ENCODE results near the gene NOC3L. TPM values are rescaled to one million over a fixed set of nuclear protein-coding genes. Genes with fewer than 3 reads are reported as not detected.

Gene NOC3L
- total and polyA plus RNA-seq, 5 donors: 3.3 to 12.8 (median 10.4) TPM

DNA sequence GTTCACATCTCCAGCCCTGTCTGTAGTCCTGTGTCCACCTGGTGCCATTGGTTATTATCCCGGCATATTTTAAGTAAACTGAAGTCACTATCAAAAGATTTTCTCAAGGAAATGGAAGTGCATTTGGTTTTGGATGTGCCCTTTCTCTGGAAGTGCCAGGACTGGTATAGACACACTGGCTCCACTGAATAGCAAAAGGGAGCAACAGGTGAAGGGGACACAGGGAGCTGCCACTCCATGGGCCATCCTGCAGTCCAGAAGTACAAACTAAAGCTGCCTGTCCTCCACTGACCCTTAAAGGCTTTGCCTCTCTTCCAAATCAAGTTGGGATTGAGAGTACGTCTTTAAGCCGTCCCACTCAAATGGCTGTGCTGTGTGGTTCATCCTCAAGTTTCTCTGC is 62.7 kb downstream of the NOC3L start:
- ATAC-seq (no peak), DNase-seq (no peak)
- H3K27ac ChIP-seq (ENCODE audit: low read length): no peak overlapping the region
- H3K4me1 ChIP-seq (ENCODE audit: control insufficient read depth, insufficient read depth, low read length): no peaks in the 10 kb centered on the region
- H3K4me3 ChIP-seq (ENCODE audit: low read length): no peak overlapping the region
- no peaks in the 10 kb centered on the region for H3K9me3 ChIP-seq (ENCODE audit: control insufficient read depth, low read length)
- no peaks in the 10 kb centered on the region for H3K27me3 ChIP-seq (ENCODE audit: control insufficient read depth, insufficient read depth)
- intact Hi-C loops (cut with DNase I): no loop called here
- 98% methylated on average over 3 of the region's 3 CpGs for WGBS

DNA sequence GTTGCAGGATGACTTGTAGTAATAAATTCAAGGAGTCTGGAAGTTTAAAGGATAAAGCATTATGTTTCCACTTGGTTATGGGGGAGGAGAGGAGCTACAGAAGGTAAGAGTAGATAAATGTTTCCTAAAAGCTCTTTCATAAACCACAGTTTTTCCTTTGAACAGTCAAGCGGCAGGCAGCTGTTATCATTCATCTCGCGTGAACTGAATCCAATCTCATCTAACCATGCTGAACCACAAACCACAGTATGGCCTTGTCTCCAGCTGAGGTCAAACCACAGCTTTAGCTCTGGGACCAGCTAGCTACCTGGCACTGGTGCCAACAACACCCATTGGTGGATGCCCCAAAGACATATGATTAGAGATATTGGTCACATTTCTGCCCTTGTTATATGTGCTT is 63.3 kb downstream of the NOC3L start:
- Histone ChIP-seq H3K4me1 (ENCODE audit: control insufficient read depth, insufficient read depth, low read length) (no peaks in the 10 kb centered on the region), H3K27ac (ENCODE audit: low read length) (no peak overlapping the region), H3K9me3 (ENCODE audit: control insufficient read depth, low read length) (no peaks in the 10 kb centered on the region), H3K4me3 (ENCODE audit: low read length) (no peak overlapping the region), H3K27me3 (ENCODE audit: control insufficient read depth, insufficient read depth) (no peaks in the 10 kb centered on the region)
- intact Hi-C loops (cut with DNase I): no loop called here
- ATAC-seq: no peak
- 76% methylated on average over 3 of the region's 3 CpGs for WGBS
- no peak for DNase-seq

DNA sequence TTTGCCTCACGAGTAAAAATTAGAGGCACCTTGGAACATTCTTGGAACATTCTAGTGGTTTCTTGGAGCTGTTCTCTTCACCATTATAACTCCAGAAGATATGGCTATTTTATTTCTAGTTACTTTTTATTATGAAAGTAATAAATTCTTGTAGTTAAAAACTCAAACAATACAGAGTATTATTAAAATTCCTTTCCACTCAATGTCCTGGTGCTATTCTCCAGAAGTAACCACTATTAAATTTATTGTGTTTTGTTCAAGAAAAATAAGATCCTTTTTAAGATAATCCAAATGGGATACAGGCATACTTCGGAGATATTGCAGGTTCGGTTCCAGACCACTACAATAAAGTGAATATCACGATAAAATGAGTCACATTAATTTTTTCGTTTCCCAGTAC is 68.6 kb downstream of the NOC3L start:
- no peak for DNase-seq
- Histone ChIP-seq H3K9me3 (ENCODE audit: control insufficient read depth, low read length) (no peaks in the 10 kb centered on the region), H3K4me3 (ENCODE audit: low read length) (no peak overlapping the region), H3K27ac (ENCODE audit: low read length) (no peak overlapping the region), H3K27me3 (ENCODE audit: control insufficient read depth, insufficient read depth) (no peaks in the 10 kb centered on the region), H3K4me1 (ENCODE audit: control insufficient read depth, insufficient read depth, low read length) (no peaks in the 10 kb centered on the region)
- 83% methylated on average over 5 of the region's 5 CpGs for WGBS
- no peak for ATAC-seq
- intact Hi-C loops (cut with DNase I): no loop called here

DNA sequence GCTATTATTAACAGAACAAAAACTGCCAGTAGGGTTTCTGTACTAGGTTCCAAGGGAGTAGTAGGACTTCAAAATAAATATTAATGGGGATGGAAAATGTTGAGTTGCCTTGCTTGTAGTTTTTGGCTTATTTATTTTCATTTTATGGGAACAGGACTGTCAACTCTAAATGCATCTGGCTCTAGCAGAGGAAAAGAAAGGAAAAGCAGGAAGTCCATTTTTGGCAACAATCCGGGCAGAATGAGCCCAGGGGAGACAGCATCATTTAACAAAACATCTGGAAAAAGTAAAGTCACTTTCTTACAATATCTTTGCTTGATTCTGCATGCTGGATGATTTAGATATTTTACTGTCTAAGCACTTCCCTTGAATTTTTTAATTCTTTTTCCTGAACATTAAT is 69.4 kb downstream of the NOC3L start:
- Histone ChIP-seq H3K27me3 (ENCODE audit: control insufficient read depth, insufficient read depth) (no peaks in the 10 kb centered on the region), H3K27ac (ENCODE audit: low read length) (no peak overlapping the region), H3K4me1 (ENCODE audit: control insufficient read depth, insufficient read depth, low read length) (no peaks in the 10 kb centered on the region), H3K9me3 (ENCODE audit: control insufficient read depth, low read length) (no peaks in the 10 kb centered on the region), H3K4me3 (ENCODE audit: low read length) (no peak overlapping the region)
- DNase-seq: peak in 1 of 3 donors; percentile 57
- WGBS: 14% methylated on average over 1 of the region's 1 CpG
- intact Hi-C loops (cut with DNase I): no loop called here
- peak in 1 of 2 donors; percentile 24 for ATAC-seq

DNA sequence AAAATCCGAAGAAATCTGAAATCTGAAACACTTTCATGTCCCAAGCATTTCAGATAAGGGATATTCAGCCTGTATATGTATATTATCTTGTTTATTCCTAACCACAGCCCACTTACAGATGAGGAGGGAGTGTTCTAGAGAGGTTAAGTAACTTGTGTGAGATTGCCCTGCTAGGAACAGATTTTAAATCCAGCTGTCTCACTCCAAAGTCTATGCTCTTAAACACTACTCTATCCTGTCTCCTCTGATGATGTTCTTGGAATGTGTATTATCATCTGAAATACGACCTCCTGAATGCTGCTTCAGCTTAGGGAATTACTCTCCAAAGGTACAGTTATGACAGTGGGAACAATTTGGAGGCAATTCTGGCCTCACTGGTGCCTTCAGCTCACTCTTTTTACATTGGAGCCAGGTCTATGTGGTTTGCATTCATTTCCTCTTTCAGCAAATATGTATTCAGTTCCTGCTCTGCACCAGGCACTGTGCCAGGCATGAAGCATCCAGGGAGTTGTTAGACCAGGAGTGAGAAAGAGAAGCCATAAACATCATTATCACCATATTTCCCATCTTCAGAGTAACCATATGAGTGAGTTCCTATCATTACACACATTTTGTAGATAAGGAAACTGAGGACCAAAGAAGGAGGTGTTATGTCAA is 70.2 kb downstream of the NOC3L start:
- WGBS: 40% methylated on average over 2 of the region's 2 CpGs
- intact Hi-C loops (cut with DNase I): no loop called here
- DNase-seq: peak; percentile 37 to 80 (median 72)
- H3K9me3 ChIP-seq (ENCODE audit: control insufficient read depth, low read length): no peaks in the 10 kb centered on the region
- H3K4me1 ChIP-seq (ENCODE audit: control insufficient read depth, insufficient read depth, low read length): no peaks in the 10 kb centered on the region
- ATAC-seq: no peak
- H3K4me3 ChIP-seq (ENCODE audit: low read length): no peak overlapping the region
- H3K27me3 ChIP-seq (ENCODE audit: control insufficient read depth, insufficient read depth): no peaks in the 10 kb centered on the region
- no peak overlapping the region for H3K27ac ChIP-seq (ENCODE audit: low read length)

DNA sequence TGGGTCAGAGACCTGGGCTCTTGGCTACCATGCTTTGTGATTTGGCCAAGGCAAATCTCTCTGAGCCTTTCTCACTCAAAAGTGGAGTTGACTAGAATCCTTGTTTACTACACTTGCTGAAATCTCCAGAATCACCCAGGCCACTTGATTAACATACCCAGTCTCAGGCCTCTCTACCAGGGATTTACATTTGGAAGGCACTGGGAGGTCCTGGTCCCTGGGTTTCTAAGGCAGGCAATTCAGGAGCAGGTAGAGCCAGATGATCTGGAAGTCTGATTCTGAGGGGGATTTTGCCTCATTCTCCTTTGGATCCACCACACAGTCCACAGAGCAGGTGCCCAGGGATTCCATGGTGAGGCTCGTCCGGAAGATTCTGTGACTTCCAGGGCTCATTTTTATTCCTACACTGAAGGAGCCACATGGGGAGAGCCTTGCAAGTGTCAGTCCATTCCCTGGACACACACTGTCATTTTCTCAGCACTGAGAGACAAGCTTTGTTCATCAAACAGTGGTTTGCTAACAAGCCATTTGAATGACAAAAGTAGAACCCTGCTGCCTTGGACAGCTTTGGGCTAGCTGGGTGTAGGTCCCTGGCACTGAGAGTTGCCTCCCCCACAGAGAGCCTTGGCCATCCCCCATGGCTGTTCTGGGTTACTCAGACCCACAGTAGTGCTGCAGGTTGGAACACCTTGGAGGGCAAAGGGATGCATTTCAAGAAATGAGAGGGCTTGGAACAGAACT is 74.2 kb downstream of the NOC3L start:
- no peak for ATAC-seq
- Histone ChIP-seq H3K4me3 (ENCODE audit: low read length) (no peak overlapping the region), H3K4me1 (ENCODE audit: control insufficient read depth, insufficient read depth, low read length) (peaks cover 2% of the 10 kb centered on the region), H3K27ac (ENCODE audit: low read length) (no peak overlapping the region), H3K27me3 (ENCODE audit: control insufficient read depth, insufficient read depth) (no peaks in the 10 kb centered on the region), H3K9me3 (ENCODE audit: control insufficient read depth, low read length) (no peaks in the 10 kb centered on the region)
- intact Hi-C loops (cut with DNase I): no loop called here
- no peak for DNase-seq
- 91% methylated on average over 2 of the region's 2 CpGs for WGBS

DNA sequence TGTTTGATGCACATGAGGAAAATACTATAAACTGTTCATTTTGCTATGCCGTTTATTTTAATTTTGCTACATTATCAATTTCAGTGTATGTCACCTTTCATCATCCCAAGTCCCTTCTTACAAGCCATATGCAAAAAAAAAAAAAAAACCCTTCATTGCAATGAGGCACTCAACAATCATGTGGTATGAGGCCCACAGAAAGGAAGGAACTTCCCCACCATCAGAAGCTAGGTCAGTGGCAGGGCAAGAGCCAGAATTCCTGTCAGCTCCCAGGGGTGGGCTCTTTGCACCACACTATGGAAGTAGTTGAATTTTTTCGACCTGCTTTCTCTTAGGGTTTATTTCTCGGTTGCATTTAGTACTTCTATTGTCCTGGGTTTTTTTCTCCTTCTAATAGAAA is 75.4 kb downstream of the NOC3L start:
- H3K27ac ChIP-seq (ENCODE audit: low read length): no peak overlapping the region
- H3K27me3 ChIP-seq (ENCODE audit: control insufficient read depth, insufficient read depth): no peaks in the 10 kb centered on the region
- 60% methylated on average over 3 of the region's 3 CpGs for WGBS
- intact Hi-C loops (cut with DNase I): no loop called here
- no peaks in the 10 kb centered on the region for H3K9me3 ChIP-seq (ENCODE audit: control insufficient read depth, low read length)
- H3K4me3 ChIP-seq (ENCODE audit: low read length): no peak overlapping the region
- ATAC-seq (no peak), DNase-seq (no peak)
- H3K4me1 ChIP-seq (ENCODE audit: control insufficient read depth, insufficient read depth, low read length): peaks cover 2% of the 10 kb centered on the region

DNA sequence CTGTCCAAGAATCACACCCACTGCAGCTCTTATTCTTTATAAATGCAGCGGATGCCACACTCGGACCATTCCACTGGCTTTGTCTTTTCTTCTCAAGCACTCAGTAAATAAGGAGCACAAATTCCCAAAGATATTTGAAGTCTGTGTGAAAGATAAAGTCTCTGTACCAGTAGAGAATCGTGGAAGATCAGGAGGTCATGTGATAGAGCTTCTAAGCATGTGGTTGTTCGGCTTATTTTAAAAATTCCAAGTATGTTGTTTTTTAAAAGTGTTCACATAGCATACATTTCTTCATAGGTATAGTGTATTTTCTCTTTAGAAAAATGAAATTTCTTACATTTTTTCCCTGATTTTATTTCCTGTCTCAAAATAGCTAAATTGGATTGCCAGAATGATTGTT is 75.8 kb downstream of the NOC3L start:
- ATAC-seq (no peak), DNase-seq (no peak)
- peaks cover 2% of the 10 kb centered on the region for H3K4me1 ChIP-seq (ENCODE audit: control insufficient read depth, insufficient read depth, low read length)
- no peak overlapping the region for H3K4me3 ChIP-seq (ENCODE audit: low read length)
- H3K9me3 ChIP-seq (ENCODE audit: control insufficient read depth, low read length): no peaks in the 10 kb centered on the region
- intact Hi-C loops (cut with DNase I): no loop called here
- H3K27ac ChIP-seq (ENCODE audit: low read length): no peak overlapping the region
- no peaks in the 10 kb centered on the region for H3K27me3 ChIP-seq (ENCODE audit: control insufficient read depth, insufficient read depth)
- WGBS: 63% methylated on average over 4 of the region's 4 CpGs

DNA sequence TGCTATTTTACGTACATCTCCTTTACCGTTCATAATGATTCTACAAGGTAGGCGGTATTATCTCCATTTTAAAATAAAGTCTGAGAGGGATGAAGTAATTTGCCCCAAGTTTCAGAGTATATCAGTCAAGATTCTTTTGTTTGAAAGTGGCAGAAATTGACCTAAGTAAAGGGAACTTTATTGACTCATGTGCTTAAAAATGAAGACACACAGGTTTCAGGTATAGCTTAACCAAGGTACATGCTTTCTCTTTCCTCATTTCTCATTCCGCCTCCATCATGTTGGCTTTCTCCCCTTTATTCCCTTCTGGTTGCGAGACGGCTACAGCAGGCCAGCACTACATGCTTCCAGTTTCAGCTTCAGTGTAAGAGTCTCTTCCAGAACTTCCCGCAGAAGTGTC is 77.5 kb downstream of the NOC3L start:
- intact Hi-C loops (cut with DNase I): no loop called here
- H3K27ac ChIP-seq (ENCODE audit: low read length): no peak overlapping the region
- H3K4me3 ChIP-seq (ENCODE audit: low read length): no peak overlapping the region
- ATAC-seq (no peak), DNase-seq (no peak)
- peaks cover 2% of the 10 kb centered on the region for H3K4me1 ChIP-seq (ENCODE audit: control insufficient read depth, insufficient read depth, low read length)
- WGBS: 94% methylated on average over 7 of the region's 7 CpGs
- no peaks in the 10 kb centered on the region for H3K9me3 ChIP-seq (ENCODE audit: control insufficient read depth, low read length)
- no peaks in the 10 kb centered on the region for H3K27me3 ChIP-seq (ENCODE audit: control insufficient read depth, insufficient read depth)

All from right cardiac atrium (tissue), 5 donors.